ENCODE measurements around the gene FAM149A. TPM values are rescaled to one million over a fixed set of nuclear protein-coding genes. Genes with fewer than 3 reads are reported as not detected.
A peak's percentile ranks its signal among the peaks of the same experiment; 100 is the strongest.

FAM149A gene
- total and polyA plus RNA-seq, 10 donors = 0.61 to 7.3 (median 3.2) TPM

DNA sequence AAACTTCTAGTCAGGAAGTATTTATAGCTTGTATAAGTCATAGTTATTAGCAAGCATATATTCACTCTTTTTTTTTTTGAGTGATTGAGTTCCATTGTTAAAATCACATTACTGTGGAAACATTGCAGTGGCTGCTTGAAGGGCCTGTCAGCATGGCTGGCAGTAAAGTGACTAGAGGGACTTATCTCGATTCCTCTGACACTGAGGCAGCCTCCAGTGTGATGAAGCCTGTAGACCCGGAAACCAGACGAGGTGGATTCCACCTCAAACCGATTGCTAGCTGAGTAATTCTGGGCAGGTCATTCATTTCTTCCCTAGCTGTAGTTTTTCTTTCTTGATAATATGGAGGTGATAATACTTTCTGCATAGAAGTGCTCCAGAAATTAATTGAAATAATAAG, 4.7 kb downstream of the FAM149A start:
- 80 to 89% (median 85%) methylated on average over 4 of the region's 4 CpGs for WGBS, 5 donors
- Histone ChIP-seq H3K9me3 (no peaks in the 10 kb centered on the region), H3K36me3 (no peaks in the 10 kb centered on the region), H3K27ac (no peak overlapping the region), H3K4me3 (no peak overlapping the region), H3K27me3 (replicated peaks in 1 of 7) (peaks cover 4 to 46% (median 21%) of the 10 kb centered on the region in 7 donors), H3K4me1 (peaks cover 0 to 17% (median 11%) of the 10 kb centered on the region in 6 donors)
- no peak for TF ChIP-seq POLR2AphosphoS5 (IDR thresholded peaks at IDR 0.05)
- TF ChIP-seq, protein P1, sequence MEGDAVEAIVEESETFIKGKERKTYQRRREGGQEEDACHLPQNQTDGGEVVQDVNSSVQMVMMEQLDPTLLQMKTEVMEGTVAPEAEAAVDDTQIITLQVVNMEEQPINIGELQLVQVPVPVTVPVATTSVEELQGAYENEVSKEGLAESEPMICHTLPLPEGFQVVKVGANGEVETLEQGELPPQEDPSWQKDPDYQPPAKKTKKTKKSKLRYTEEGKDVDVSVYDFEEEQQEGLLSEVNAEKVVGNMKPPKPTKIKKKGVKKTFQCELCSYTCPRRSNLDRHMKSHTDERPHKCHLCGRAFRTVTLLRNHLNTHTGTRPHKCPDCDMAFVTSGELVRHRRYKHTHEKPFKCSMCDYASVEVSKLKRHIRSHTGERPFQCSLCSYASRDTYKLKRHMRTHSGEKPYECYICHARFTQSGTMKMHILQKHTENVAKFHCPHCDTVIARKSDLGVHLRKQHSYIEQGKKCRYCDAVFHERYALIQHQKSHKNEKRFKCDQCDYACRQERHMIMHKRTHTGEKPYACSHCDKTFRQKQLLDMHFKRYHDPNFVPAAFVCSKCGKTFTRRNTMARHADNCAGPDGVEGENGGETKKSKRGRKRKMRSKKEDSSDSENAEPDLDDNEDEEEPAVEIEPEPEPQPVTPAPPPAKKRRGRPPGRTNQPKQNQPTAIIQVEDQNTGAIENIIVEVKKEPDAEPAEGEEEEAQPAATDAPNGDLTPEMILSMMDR (IDR thresholded peaks at IDR 0.05 in 8 of 11, conservative IDR thresholded peaks at IDR 0.05 in 3 of 11) = no peak
- intact Hi-C loops (cut with DNase I; ENCODE audit: low total_unique reads) = no loop called here
- DNase-seq = no peak

DNA sequence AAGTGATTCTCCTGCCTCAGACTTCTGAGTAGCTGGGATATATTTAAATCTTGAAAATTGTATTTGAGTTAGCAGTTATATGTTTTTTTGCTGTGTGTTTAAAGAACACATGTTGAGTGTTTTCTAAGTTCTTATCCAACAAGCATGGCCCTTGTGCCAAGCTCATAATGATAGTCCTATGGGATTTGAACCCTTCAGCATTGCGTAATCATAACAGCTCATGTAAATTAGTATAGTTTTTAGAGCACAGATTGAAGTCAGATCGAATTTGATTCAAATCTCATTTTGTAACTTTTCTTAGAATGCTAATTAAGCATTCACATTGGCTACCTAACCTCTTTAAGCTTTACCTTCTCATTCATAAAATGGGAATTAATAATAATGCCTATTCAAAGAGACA, 12.2 kb downstream of the FAM149A start:
- DNase-seq = no peak
- H3K27me3 ChIP-seq (replicated peaks in 1 of 7) = peaks cover 0 to 17% (median 0%) of the 10 kb centered on the region in 7 donors
- no peaks in the 10 kb centered on the region for H3K9me3 ChIP-seq
- intact Hi-C loops (cut with DNase I; ENCODE audit: low total_unique reads) = no loop called here
- H3K27ac ChIP-seq = no peak overlapping the region
- H3K4me1 ChIP-seq = no peaks in the 10 kb centered on the region
- TF ChIP-seq POLR2AphosphoS5 (IDR thresholded peaks at IDR 0.05) = no peak
- no peak for TF ChIP-seq POLR2A (IDR thresholded peaks at IDR 0.05)
- TF ChIP-seq, protein P1 (IDR thresholded peaks at IDR 0.05 in 8 of 11, conservative IDR thresholded peaks at IDR 0.05 in 3 of 11) = no peak
- H3K4me3 ChIP-seq = no peak overlapping the region
- no peaks in the 10 kb centered on the region for H3K36me3 ChIP-seq
- WGBS, 5 donors = 74 to 85% (median 82%) methylated on average over 2 of the region's 2 CpGs

DNA sequence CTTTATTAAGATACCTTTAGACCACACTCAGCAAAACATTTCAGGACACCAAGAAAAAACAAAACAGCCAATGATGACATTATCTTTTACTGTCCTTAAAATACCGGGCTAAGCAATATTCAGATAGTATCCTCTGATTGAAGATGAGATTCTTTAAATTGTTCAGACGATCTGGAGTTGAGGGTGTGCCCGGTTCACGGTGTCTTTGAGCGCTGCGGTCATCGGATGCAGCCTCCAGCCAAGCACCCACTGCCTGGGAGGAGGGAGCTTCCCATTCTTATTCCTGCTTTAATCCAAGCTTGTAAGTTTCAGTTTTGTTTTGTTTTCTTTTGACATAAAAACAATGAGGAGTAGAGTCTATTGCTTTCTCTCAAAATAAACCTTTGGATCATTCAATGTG, 14.1 kb downstream of the FAM149A start:
- H3K4me3 ChIP-seq = peak overlapping the region in 2 of 8 donors; percentile 15 to 37
- TF ChIP-seq POLR2A (IDR thresholded peaks at IDR 0.05) (no peak), POLR2AphosphoS5 (IDR thresholded peaks at IDR 0.05) (no peak)
- TF ChIP-seq, protein P1 (IDR thresholded peaks at IDR 0.05 in 8 of 11, conservative IDR thresholded peaks at IDR 0.05 in 3 of 11) = no peak

DNA sequence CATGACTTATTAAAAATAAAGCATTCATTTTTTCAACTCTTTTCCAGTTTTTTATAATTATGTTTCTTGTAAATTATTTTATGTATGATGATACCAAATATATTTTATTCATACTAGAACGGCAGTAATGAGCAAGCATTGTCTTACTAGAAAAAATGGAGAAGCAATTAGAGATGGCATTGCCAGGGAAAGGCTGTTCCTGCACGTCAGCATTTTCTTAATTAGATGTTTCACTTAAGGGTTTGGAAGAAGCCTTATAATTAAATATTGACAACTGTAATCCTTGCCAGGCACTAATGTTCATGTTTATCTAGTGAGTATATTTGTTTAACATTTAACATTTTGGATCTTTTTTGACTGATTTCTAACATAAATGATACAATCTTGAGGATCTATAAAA, 16.6 kb downstream of the FAM149A start:
- TF ChIP-seq, protein P1 (IDR thresholded peaks at IDR 0.05 in 8 of 11, conservative IDR thresholded peaks at IDR 0.05 in 3 of 11) = no peak
- TF ChIP-seq POLR2AphosphoS5 (IDR thresholded peaks at IDR 0.05) (no peak), POLR2A (IDR thresholded peaks at IDR 0.05) (no peak)
- Histone ChIP-seq H3K4me3 (no peak overlapping the region), H3K4me1 (peaks cover 0 to 7% (median 0%) of the 10 kb centered on the region in 6 donors), H3K27ac (no peak overlapping the region), H3K36me3 (no peaks in the 10 kb centered on the region), H3K9me3 (no peaks in the 10 kb centered on the region), H3K27me3 (replicated peaks in 1 of 7) (peaks cover 0 to 17% (median 0%) of the 10 kb centered on the region in 7 donors)
- DNase-seq = no peak
- 86 to 94% (median 88%) methylated on average over 2 of the region's 2 CpGs for WGBS, 5 donors
- intact Hi-C loops (cut with DNase I; ENCODE audit: low total_unique reads) = no loop called here

More for the DNA sequence above, 14.1 kb downstream of the FAM149A start:
- intact Hi-C loops (cut with DNase I; ENCODE audit: low total_unique reads) = no loop called here
- Histone ChIP-seq H3K36me3 (no peaks in the 10 kb centered on the region), H3K27me3 (replicated peaks in 1 of 7) (peaks cover 0 to 17% (median 0%) of the 10 kb centered on the region in 7 donors), H3K9me3 (no peaks in the 10 kb centered on the region), H3K4me1 (peaks cover 0 to 5% (median 0%) of the 10 kb centered on the region in 6 donors), H3K27ac (no peak overlapping the region)
- DNase-seq = no peak
- WGBS, 5 donors = 56 to 68% (median 60%) methylated on average over 7 of the region's 7 CpGs

Measured in spleen (tissue), 11 donors.